Esophagus squamous epithelium (tissue), 5 donors: ENCODE measurements around the gene PABPC1L. TPM values are rescaled to one million over a fixed set of nuclear protein-coding genes. Genes with fewer than 3 reads are reported as not detected.
A peak's percentile ranks its signal among the peaks of the same experiment; 100 is the strongest.

ENCODE experiments used
- DNase-seq: peaks from one replicate; lab custom pipeline; 2025; lab: John Stamatoyannopoulos, UW
- H3K27ac ChIP-seq, 4 donors: fragments of 200-600 bp; sonication (generic); one replicate each; pipeline ENCODE4 v1.5.1; 2016 to 2019; ENCODE audit warnings: mild to moderate bottlenecking in 1 of 4
- H3K27me3 ChIP-seq, 4 donors: fragments of 200-600 bp; sonication (generic); 1 replicate in 3 of 4; 2 replicates in 1 of 4; pipeline versions ENCODE4 v1.5.1 to v1.6.0; 2017 to 2021; ENCODE audit warnings: antibody characterized with exemption in 1 of 4
- H3K36me3 ChIP-seq, 3 donors: fragments of 200-600 bp; sonication (generic); one replicate each; pipeline ENCODE4 v1.5.1; 2016 to 2019
- H3K4me1 ChIP-seq, 3 donors: fragments of 200-600 bp; sonication (generic); one replicate each; pipeline ENCODE4 v1.5.1; 2017 to 2019
- H3K4me3 ChIP-seq, 4 donors: fragments of 200-600 bp; sonication (generic); 1 replicate in 3 of 4; 2 replicates in 1 of 4; pipeline ENCODE4 v1.5.1; 2016 to 2019; ENCODE audit warnings: mild to moderate bottlenecking in 2 of 4, moderate library complexity in 1 of 4
- H3K9me3 ChIP-seq, 3 donors: fragments of 200-600 bp; sonication (generic); one replicate each; pipeline ENCODE4 v1.5.1; 2016 to 2019
- CTCF ChIP-seq, 6 experiments: fragments of 450-650 bp in 4 of 6; fragments of 200-600 bp in 2 of 6; sonication (generic) in 2 of 6; IDR thresholded peaks; one replicate each; pipeline ENCODE4 v1.5.1; 2016 to 2019; ENCODE audit warnings: antibody characterized with exemption in 6 of 6, mild to moderate bottlenecking in 4 of 6, moderate library complexity in 4 of 6
- POLR2A ChIP-seq, 4 donors: fragments of 450-650 bp; IDR thresholded peaks; one replicate each; pipeline ENCODE4 v1.6.1; 2017; ENCODE audit warnings: antibody characterized with exemption in 4 of 4, mild to moderate bottlenecking in 4 of 4, moderate library complexity in 3 of 4
- WGBS, 2 donors: methylation state at CpG; one replicate each; pipeline ENCODE4 v1.1.5; 2018; 5-methylcytosine and 5-hydroxymethylcytosine counted together
- intact Hi-C: fragments of 100-400 bp; cut with DNase I; formaldehyde crosslinking; loops from one replicate; pipeline ENCODE4 v1.15.0; 2022
- total RNA-seq, 4 donors: library from RNA; depleted of rRNA; stranded (reverse); fragments of >200 nt; gene quantifications; one replicate each; pipeline ENCODE4 v1.1.0, GENCODE V29; 2016
- donor health status: DM: yes; HTN: yes; CAD: no.

Gene PABPC1L
- total RNA-seq, 4 donors from 2014 or later: 5.9 to 18.5 (median 8.7) TPM

GRCh38 chr20:44885392-44886265 is 24.2 kb upstream of the PABPC1L start, which contains the start of gene YWHAB:
Gene YWHAB, plus strand, starts transcription at chr20:44885705. Its CDS starts 15,829 bp downstream, at chr20:44901534.
- peak within 1 kb of the TSS; percentile 98 to 100 (median 98) for H3K27ac ChIP-seq
- WGBS, 2 donors: 2 to 9% methylated on average over 9 of the region's 88 CpGs
- H3K4me1 ChIP-seq: peaks cover 11 to 54% (median 29%) of the 10 kb centered on the region in 3 donors
- TF ChIP-seq POLR2A (IDR thresholded peaks at IDR 0.05): peak in 3 of 4 donors; percentile 82 to 94 (median 88)
- peak in 3 of 6 experiments; percentile 6 to 38 (median 26) for TF ChIP-seq CTCF (IDR thresholded peaks at IDR 0.05)
- H3K27me3 ChIP-seq: no peaks in the 10 kb centered on the region
- peak within 1 kb of the TSS; percentile 75 to 97 (median 88) for H3K4me3 ChIP-seq
- no peaks in the 10 kb centered on the region for H3K9me3 ChIP-seq
- DNase-seq: peak; percentile 94
- peaks cover 0 to 3% (median 0%) of the 10 kb centered on the region in 3 donors for H3K36me3 ChIP-seq
- intact Hi-C loops: no loop called here

GRCh38 chr20:44886266-44886651 is 23.6 kb upstream of the PABPC1L start:
- Histone ChIP-seq H3K4me3 (peak overlapping the region; percentile 75 to 97 (median 88)), H3K4me1 (peaks cover 15 to 60% (median 35%) of the 10 kb centered on the region in 3 donors), H3K9me3 (no peaks in the 10 kb centered on the region), H3K27ac (peak overlapping the region; percentile 98 to 100 (median 98)), H3K27me3 (no peaks in the 10 kb centered on the region), H3K36me3 (peaks cover 0 to 5% (median 0%) of the 10 kb centered on the region in 3 donors)
- TF ChIP-seq POLR2A (IDR thresholded peaks at IDR 0.05): no peak
- TF ChIP-seq CTCF (IDR thresholded peaks at IDR 0.05): no peak
- intact Hi-C loops: no loop called here
- no peak for DNase-seq
- WGBS, 2 donors: 0% methylated on average over 7 of the region's 8 CpGs

- 4 to 5% methylated on average over 2 of the region's 2 CpGs for WGBS, 2 donors
- H3K27ac ChIP-seq: peak overlapping the region in 3 of 4 donors; percentile 98 to 100 (median 98)
- DNase-seq: no peak
Measured at GRCh38 chr20:44886828-44887227, 23.0 kb upstream of the PABPC1L start.

GRCh38 chr20:44887466-44887865 is 22.4 kb upstream of the PABPC1L start:
- TF ChIP-seq POLR2A (IDR thresholded peaks at IDR 0.05): no peak
- no peak for TF ChIP-seq CTCF (IDR thresholded peaks at IDR 0.05)
- Histone ChIP-seq H3K4me3 (peak overlapping the region in 3 of 4 donors; percentile 75 to 92 (median 84)), H3K36me3 (peaks cover 0 to 5% (median 0%) of the 10 kb centered on the region in 3 donors), H3K4me1 (peaks cover 15 to 71% (median 38%) of the 10 kb centered on the region in 3 donors), H3K27ac (peak overlapping the region in 1 of 4 donors; percentile 47), H3K9me3 (no peaks in the 10 kb centered on the region), H3K27me3 (no peaks in the 10 kb centered on the region)
- WGBS, 2 donors: 39 to 48% methylated on average over 4 of the region's 4 CpGs
- intact Hi-C loops: no loop called here
- DNase-seq: no peak

More at GRCh38 chr20:44886828-44887227, 23.0 kb upstream of the PABPC1L start:
- H3K27me3 ChIP-seq: no peaks in the 10 kb centered on the region
- no peaks in the 10 kb centered on the region for H3K9me3 ChIP-seq
- peak overlapping the region; percentile 75 to 97 (median 88) for H3K4me3 ChIP-seq
- peaks cover 15 to 66% (median 38%) of the 10 kb centered on the region in 3 donors for H3K4me1 ChIP-seq
- H3K36me3 ChIP-seq: peaks cover 0 to 5% (median 0%) of the 10 kb centered on the region in 3 donors
- intact Hi-C loops: no loop called here
- TF ChIP-seq POLR2A (IDR thresholded peaks at IDR 0.05): no peak
- TF ChIP-seq CTCF (IDR thresholded peaks at IDR 0.05): no peak
